ENCODE results near the gene FGFBP1.

Gene FGFBP1

GRCh38 chr4:15935504-15936402 is 2.8 kb downstream of the FGFBP1 start:
- TF ChIP-seq CTCF (IDR thresholded peaks at IDR 0.05; ENCODE audit: low read depth, low read length, missing control alignments) = no peak
- no peak overlapping the region for H3K4me3 ChIP-seq (ENCODE audit: low read depth, low read length)
- DNase-seq (ENCODE audit: low read depth) = no peak

- no peak for TF ChIP-seq CTCF (IDR thresholded peaks at IDR 0.05; ENCODE audit: low read depth, low read length, missing control alignments)
- no peak for DNase-seq (ENCODE audit: low read depth)
Observed at GRCh38 chr4:15934259-15934658, 4.3 kb downstream of the FGFBP1 start.

GRCh38 chr4:15931451-15932210 is 6.9 kb downstream of the FGFBP1 start:
- no peak for DNase-seq (ENCODE audit: low read depth)
- H3K4me3 ChIP-seq (ENCODE audit: low read depth, low read length) = no peak overlapping the region
- no peak for TF ChIP-seq CTCF (IDR thresholded peaks at IDR 0.05; ENCODE audit: low read depth, low read length, missing control alignments)

More at GRCh38 chr4:15934259-15934658, 4.3 kb downstream of the FGFBP1 start:
- no peak overlapping the region for H3K4me3 ChIP-seq (ENCODE audit: low read depth, low read length)

- DNase-seq (ENCODE audit: low read depth) = no peak
- no peak for TF ChIP-seq CTCF (IDR thresholded peaks at IDR 0.05; ENCODE audit: low read depth, low read length, missing control alignments)
- H3K4me3 ChIP-seq (ENCODE audit: low read depth, low read length) = no peak overlapping the region
Observed at GRCh38 chr4:15930314-15930713, 8.2 kb downstream of the FGFBP1 start.

GRCh38 chr4:15929540-15929939 is 9.0 kb downstream of the FGFBP1 start:
- no peak for DNase-seq (ENCODE audit: low read depth)
- no peak for TF ChIP-seq CTCF (IDR thresholded peaks at IDR 0.05; ENCODE audit: low read depth, low read length, missing control alignments)

GRCh38 chr4:15928883-15929282 is 9.7 kb downstream of the FGFBP1 start:
- TF ChIP-seq CTCF (IDR thresholded peaks at IDR 0.05; ENCODE audit: low read depth, low read length, missing control alignments) = no peak
- DNase-seq (ENCODE audit: low read depth) = no peak
- no peak overlapping the region for H3K4me3 ChIP-seq (ENCODE audit: low read depth, low read length)

More at GRCh38 chr4:15929540-15929939, 9.0 kb downstream of the FGFBP1 start:
- no peak overlapping the region for H3K4me3 ChIP-seq (ENCODE audit: low read depth, low read length)

All from GM12864 (cell line).